GM18511 (cell line): Measurements from ENCODE around the gene FAM186B.

ENCODE experiments used
- ATAC-seq: cut with Tn5 transposase; IDR thresholded peaks from one replicate; pipeline ENCODE4 v1.9.1; 2021; ENCODE audit warnings: mild to moderate bottlenecking, moderate library complexity; ENCODE audit not compliant: unreplicated experiment

Gene FAM186B

GRCh38 chr12:49609875-49610154 is 4.4 kb upstream of the FAM186B start:
- ATAC-seq = no peak

GRCh38 chr12:49609059-49609874 is 3.8 kb upstream of the FAM186B start:
- ATAC-seq = no peak

- no peak for ATAC-seq
These were observed 583 bp downstream of the FAM186B start for GRCh38 chr12:49604856-49605255.

GRCh38 chr12:49603721-49604120 is 1.7 kb downstream of the FAM186B start:
- no peak for ATAC-seq

GRCh38 chr12:49599961-49600360 is 5.5 kb downstream of the FAM186B start:
- ATAC-seq = no peak

GRCh38 chr12:49598527-49598926 is 6.9 kb downstream of the FAM186B start:
- no peak for ATAC-seq

GRCh38 chr12:49588721-49589516 is 16.5 kb downstream of the FAM186B start:
- no peak for ATAC-seq

GRCh38 chr12:49588281-49588680 is 17.2 kb downstream of the FAM186B start:
- ATAC-seq = no peak

GRCh38 chr12:49587174-49587908 is 18.1 kb downstream of the FAM186B start:
- ATAC-seq = no peak

- ATAC-seq = no peak
These were observed 19.7 kb downstream of the FAM186B start for GRCh38 chr12:49585477-49586459.

- ATAC-seq = no peak
These were observed 20.8 kb downstream of the FAM186B start for GRCh38 chr12:49584591-49584990.

GRCh38 chr12:49583366-49584094 is 21.9 kb downstream of the FAM186B start:
- ATAC-seq = no peak

GRCh38 chr12:49582850-49583249 is 22.6 kb downstream of the FAM186B start:
- ATAC-seq = no peak

- ATAC-seq = no peak
These were observed 23.2 kb downstream of the FAM186B start for GRCh38 chr12:49582201-49582600.

GRCh38 chr12:49580572-49581535 is 24.6 kb downstream of the FAM186B start:
- no peak for ATAC-seq

- ATAC-seq = no peak
These were observed 26.8 kb downstream of the FAM186B start for GRCh38 chr12:49578471-49579112.

- no peak for ATAC-seq
These were observed 27.7 kb downstream of the FAM186B start for GRCh38 chr12:49577589-49578315.
